LNCaP clone FGC (cell line): ENCODE measurements around the gene COL4A2.

Experiments
- DNase-seq: peaks from one replicate; pipeline ENCODE4 v3.0.0-alpha.2; 2011; ENCODE audit warnings: low read depth
- H3K4me3 ChIP-seq: 2 replicates; pipeline ENCODE4 v1.5.1; 2011; ENCODE audit warnings: mild to moderate bottlenecking, low read depth, low read length, control low read depth
- TF ChIP-seq, protein P1 (sequence below): IDR thresholded peaks from 2 replicates; pipeline ENCODE4 v1.5.1; 2012; ENCODE audit warnings: mild to moderate bottlenecking; ENCODE audit not compliant: control insufficient read depth, insufficient read depth; ENCODE audit errors: extremely low read depth

COL4A2 gene

DNA sequence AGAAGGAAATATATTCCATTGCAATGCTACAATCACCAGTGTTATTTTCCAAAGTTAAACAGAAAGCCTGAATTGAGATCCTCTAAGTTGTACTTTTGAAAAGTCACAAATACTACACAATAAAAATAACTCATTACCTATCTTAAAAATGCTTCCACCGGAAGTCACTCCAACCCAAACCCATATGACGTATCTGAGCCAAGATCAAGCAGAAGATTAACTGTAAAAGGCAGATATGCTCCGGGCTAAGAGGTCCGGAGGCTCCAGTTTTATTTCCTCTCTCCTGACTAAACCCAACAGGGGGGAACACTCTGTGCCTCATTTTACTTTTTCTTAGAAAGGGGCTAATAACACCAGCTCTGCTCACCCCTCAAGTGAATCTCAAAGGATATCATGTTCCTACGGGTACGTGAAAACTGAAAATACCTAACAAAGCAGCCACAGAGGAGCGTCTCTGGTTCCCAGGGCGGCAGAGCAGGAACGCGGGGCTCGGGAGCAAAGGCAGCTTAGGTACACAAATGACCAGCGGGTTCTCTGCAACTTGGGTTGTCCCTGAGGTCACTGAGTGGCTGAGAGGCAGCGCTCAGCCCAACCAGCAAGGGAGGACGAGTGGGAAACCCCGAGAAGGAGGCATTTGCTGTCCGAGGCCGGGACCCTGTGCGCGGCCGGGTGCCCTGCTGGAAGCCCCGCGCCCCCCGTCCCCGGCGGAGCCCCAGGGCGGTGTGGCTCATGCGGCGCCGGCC is 253.7 kb downstream of the COL4A2 start:
- DNase-seq, result no peak
- peak overlapping the region; percentile 60 for H3K4me3 ChIP-seq
- TF ChIP-seq, protein P1, sequence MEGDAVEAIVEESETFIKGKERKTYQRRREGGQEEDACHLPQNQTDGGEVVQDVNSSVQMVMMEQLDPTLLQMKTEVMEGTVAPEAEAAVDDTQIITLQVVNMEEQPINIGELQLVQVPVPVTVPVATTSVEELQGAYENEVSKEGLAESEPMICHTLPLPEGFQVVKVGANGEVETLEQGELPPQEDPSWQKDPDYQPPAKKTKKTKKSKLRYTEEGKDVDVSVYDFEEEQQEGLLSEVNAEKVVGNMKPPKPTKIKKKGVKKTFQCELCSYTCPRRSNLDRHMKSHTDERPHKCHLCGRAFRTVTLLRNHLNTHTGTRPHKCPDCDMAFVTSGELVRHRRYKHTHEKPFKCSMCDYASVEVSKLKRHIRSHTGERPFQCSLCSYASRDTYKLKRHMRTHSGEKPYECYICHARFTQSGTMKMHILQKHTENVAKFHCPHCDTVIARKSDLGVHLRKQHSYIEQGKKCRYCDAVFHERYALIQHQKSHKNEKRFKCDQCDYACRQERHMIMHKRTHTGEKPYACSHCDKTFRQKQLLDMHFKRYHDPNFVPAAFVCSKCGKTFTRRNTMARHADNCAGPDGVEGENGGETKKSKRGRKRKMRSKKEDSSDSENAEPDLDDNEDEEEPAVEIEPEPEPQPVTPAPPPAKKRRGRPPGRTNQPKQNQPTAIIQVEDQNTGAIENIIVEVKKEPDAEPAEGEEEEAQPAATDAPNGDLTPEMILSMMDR, result no peak

DNA sequence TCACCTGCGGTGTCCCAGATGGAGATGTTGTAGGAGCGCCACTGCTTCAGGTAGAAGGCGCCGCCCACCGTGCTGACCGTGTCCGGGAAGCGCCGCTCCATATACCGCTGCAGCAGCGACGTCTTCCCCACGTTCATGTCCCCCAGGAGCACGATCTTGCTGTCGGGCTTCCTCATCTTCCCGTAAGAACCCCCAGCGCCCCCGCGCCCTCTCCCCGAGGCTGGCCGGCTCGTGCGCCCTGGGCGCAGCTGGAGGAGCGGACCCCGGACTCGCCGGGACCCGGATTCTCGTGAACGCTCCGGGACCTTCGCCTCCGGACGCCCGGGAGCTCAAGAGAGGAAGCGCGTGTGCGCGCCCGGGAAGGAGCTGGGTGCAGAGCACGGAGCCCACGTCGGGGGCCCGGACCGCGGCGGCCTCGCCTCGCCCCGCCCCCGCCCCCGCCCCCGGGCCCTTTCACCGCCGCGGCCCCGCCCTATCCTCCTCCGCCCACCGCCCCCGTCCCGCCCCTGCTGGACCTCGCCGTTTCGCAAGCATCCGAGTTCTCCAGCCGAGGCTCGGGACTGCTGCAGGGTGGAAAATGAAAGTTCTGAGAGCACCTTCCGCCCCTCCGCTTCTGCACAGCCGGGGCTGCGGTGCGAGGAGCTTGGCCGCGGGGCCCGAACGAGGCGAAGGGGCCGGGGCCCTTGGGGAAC is 254.4 kb downstream of the COL4A2 start, which contains the start of gene RAB20:
RAB20 (minus strand) TSS at position 379 of the 692 bp plus-strand sequence; CDS start at position 176, 203 bp downstream.
- TF ChIP-seq, protein P1, result no peak
- DNase-seq, result no peak
- peak within 1 kb of the TSS; percentile 60 for H3K4me3 ChIP-seq

DNA sequence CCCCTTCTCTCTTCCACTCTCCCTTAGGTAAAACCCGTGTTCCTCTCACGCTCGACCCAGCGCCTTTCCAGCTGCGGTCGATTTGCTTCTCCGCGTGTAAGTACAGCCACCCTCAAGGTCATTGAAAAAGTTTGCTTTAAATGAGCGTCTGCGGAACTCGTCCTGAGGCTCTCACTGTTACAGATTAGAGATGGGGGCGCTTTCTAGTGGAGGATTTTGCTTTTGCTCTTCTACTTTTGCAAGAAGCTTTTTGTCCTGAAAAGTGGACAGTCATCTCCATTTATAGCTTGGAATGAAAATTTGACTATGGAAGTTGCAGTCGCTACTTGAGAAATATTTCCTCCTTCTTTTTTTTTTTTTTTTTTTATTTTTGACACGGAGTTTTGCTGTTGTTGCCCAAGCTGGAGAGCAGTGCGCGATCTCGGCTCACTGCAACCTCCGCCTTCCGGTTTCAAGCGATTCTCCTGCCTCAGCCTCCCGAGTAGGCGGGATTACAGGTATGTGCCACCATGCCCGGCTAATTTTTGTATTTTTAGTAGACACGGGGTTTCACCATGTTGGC is 255.0 kb downstream of the COL4A2 start:
- TF ChIP-seq, protein P1, result no peak
- no peak for DNase-seq
- H3K4me3 ChIP-seq, result peak overlapping the region; percentile 60
